GM19193 (cell line): Measurements from ENCODE around the gene TBCCD1.

ENCODE experiments used
- POLR2A ChIP-seq: IDR thresholded peaks from 4 replicates; pipeline ENCODE4 v1.6.1; 2011; ENCODE audit not compliant: insufficient read depth, insufficient read length; ENCODE audit errors: extremely low read depth

The TBCCD1 gene

GRCh38 chr3:186497608-186498007 is 69.5 kb downstream of the TBCCD1 start:
- TF ChIP-seq POLR2A = no peak

GRCh38 chr3:186496635-186497034 is 70.5 kb downstream of the TBCCD1 start:
- no peak for TF ChIP-seq POLR2A
